ENCODE data around the gene RAB26.
"Not testable (repeated sequence)": the region's sequence is repeated elsewhere in the genome, so short reads cannot be mapped to it uniquely, and the experiment has no call there.

DNA sequence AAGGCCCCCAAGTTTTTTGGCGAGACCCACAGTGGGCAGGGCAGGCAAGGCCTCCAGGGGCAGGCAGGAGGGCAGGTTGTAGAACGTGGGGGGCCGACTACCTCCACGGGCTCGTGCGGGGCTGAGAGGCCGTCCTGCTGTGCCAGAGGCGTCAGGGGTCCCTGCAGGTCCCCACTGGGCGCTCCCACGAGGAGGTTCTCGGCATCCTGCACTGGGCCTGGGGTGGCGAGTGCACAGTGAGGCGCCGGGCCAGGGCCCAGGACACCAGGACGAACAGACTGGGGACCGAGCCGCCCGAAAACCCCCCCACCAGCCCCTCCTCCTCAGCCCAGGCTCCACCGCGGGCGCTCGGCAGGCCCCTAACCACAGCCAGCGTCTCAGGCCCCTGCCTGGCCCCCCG is 32.0 kb upstream of the RAB26 start:
- TF ChIP-seq EP300, CTCF, POLR2A (IDR thresholded peaks at IDR 0.05): not testable (repeated sequence)

All from ovary (tissue), 3 donors.